HCT116 (cell line): ENCODE data around the gene PADI2. TPM values are rescaled to one million over a fixed set of nuclear protein-coding genes. Genes with fewer than 3 reads are reported as not detected.

ENCODE experiments used
- ATAC-seq: fragments of 200-7000 bp; cut with Tn5 transposase; 2 replicates; pipeline ENCODE4 v1.9.1; 2020; ENCODE audit warnings: mild to moderate bottlenecking, moderate library complexity
- BruUV-seq: library from RNA; stranded (reverse); fragments of 400-500 nt; replicated peaks from 2 replicates; lab custom pipeline; 2021; lab: Mats Ljungman, UMichigan
- CTCF ChIA-PET: fragments of 300-600 bp; sonication (Branson Sonifier 250); formaldehyde crosslinking; loops from one replicate; lab custom pipeline; 2021; ENCODE audit warnings: antibody characterized with exemption; lab: Charles Lee
- POLR2A ChIA-PET: fragments of 300-600, 350-600 bp; sonication (Branson Sonifier 250); formaldehyde crosslinking; loops from one replicate; lab custom pipeline; 2021; ENCODE audit warnings: antibody characterized with exemption; lab: Charles Lee
- RAD21 ChIA-PET, 2 experiments: fragments of 300-600 bp; sonication (Branson Sonifier 250); formaldehyde crosslinking; loops; one replicate each; lab custom pipeline; 2023; ENCODE audit warnings: low total read pairs in 2 of 2; ENCODE audit not compliant: uncharacterized antibody in 2 of 2, unreplicated experiment in 2 of 2, low non-redundant PET in 1 of 2; lab: Charles Lee
- DNase-seq: peaks from one replicate; pipeline ENCODE4 v3.0.0-alpha.2; 2010; ENCODE audit warnings: low read depth, low spot score
- H2AFZ ChIP-seq: fragments of 200-600 bp; shearing (Covaris generic), sonication (generic); 2 replicates; pipeline ENCODE4 v1.6.1; 2017; ENCODE audit warnings: low read depth, mixed run types, mixed read lengths, antibody characterized with exemption, low read length; ENCODE audit not compliant: poor library complexity, severe bottlenecking
- H3K27ac ChIP-seq: 2 replicates; pipeline ENCODE4 v1.5.1; 2012; ENCODE audit warnings: low read depth, low read length
- H3K27me3 ChIP-seq: fragments of 200-600 bp; sonication (generic); 2 replicates; pipeline ENCODE4 v1.6.1; 2016; ENCODE audit warnings: mixed run types, low read length, mixed read lengths; ENCODE audit not compliant: insufficient read depth
- H3K36me3 ChIP-seq, 2 experiments: fragments of 200-500 bp in 1 of 2; fragments of 200-600 bp in 1 of 2; sonication (Bioruptor generic) in 1 of 2; sonication (generic) in 1 of 2; 2 replicates each; pipeline versions ENCODE4 v1.5.1 to v1.6.1; 2014 to 2016; ENCODE audit warnings: low read length in 2 of 2, inconsistent platforms in 1 of 2, mixed read lengths in 1 of 2, mixed run types in 1 of 2; ENCODE audit not compliant: insufficient read depth in 2 of 2, control insufficient read depth in 1 of 2
- H3K4me1 ChIP-seq, 2 experiments: fragments of 200-600 bp in 1 of 2; sonication (generic) in 1 of 2; 2 replicates each; pipeline versions ENCODE4 v1.5.1 to v1.6.1; 2012 to 2017; ENCODE audit warnings: low read length in 2 of 2, inconsistent platforms in 1 of 2, mild to moderate bottlenecking in 1 of 2, mixed read lengths in 1 of 2, mixed run types in 1 of 2, moderate library complexity in 1 of 2; ENCODE audit not compliant: insufficient read depth in 2 of 2, control insufficient read depth in 1 of 2
- H3K4me2 ChIP-seq: fragments of 200-600 bp; sonication (generic); 2 replicates; pipeline ENCODE4 v1.6.1; 2017; ENCODE audit warnings: mixed run types, low read length, mixed read lengths
- H3K4me3 ChIP-seq, 2 experiments: fragments of 200-600 bp in 1 of 2; sonication (generic) in 1 of 2; replicated peaks in 1 of 2; 2 replicates each; pipeline ENCODE4 v1.5.1; 2011 to 2016; ENCODE audit warnings: low read length in 2 of 2, control low read depth in 1 of 2, low read depth in 1 of 2, mild to moderate bottlenecking in 1 of 2, mixed read lengths in 1 of 2, mixed run types in 1 of 2
- H3K79me2 ChIP-seq: fragments of 200-600 bp; sonication (generic); 2 replicates; pipeline ENCODE4 v1.6.1; 2017; ENCODE audit warnings: mild to moderate bottlenecking, mixed run types, low read length, moderate library complexity, mixed read lengths; ENCODE audit not compliant: insufficient read depth
- H3K9ac ChIP-seq: fragments of 200-600 bp; sonication (generic); 2 replicates; pipeline ENCODE4 v1.6.1; 2016; ENCODE audit warnings: low read length, mixed read lengths
- H3K9me2 ChIP-seq: fragments of 200-600 bp; sonication (generic), shearing (Covaris generic); 2 replicates; pipeline ENCODE4 v1.6.1; 2017; ENCODE audit warnings: mixed run types, mild to moderate bottlenecking, moderate library complexity; ENCODE audit not compliant: insufficient read depth
- H3K9me3 ChIP-seq, 2 experiments: fragments of 200-500 bp in 1 of 2; fragments of 200-600 bp in 1 of 2; sonication (Bioruptor generic) in 1 of 2; sonication (generic) in 1 of 2; 2 replicates each; pipeline ENCODE4 v1.6.1; 2014 to 2017; ENCODE audit warnings: low read length in 2 of 2, mixed read lengths in 2 of 2, inconsistent platforms in 1 of 2, low read depth in 1 of 2, mild to moderate bottlenecking in 1 of 2, mixed run types in 1 of 2, moderate library complexity in 1 of 2; ENCODE audit not compliant: control insufficient read depth in 1 of 2, insufficient read depth in 1 of 2
- H4K20me1 ChIP-seq: fragments of 200-600 bp; sonication (generic), shearing (Covaris generic); 2 replicates; pipeline ENCODE4 v1.6.1; 2017; ENCODE audit warnings: mixed run types, mild to moderate bottlenecking, moderate library complexity; ENCODE audit not compliant: insufficient read depth
- CBX3 ChIP-seq: IDR thresholded peaks from 2 replicates; pipeline ENCODE4 v1.6.1; 2012; ENCODE audit warnings: low read depth
- CEBPB ChIP-seq: IDR thresholded peaks from 2 replicates; pipeline ENCODE4 v1.6.1; 2012; ENCODE audit warnings: low read depth
- EZH2 ChIP-seq: fragments of 200-600 bp; sonication (generic); IDR thresholded peaks from 2 replicates; pipeline ENCODE4 v1.6.1; 2017; ENCODE audit warnings: antibody characterized with exemption, mixed run types
- FOSL1 ChIP-seq: IDR thresholded peaks from 2 replicates; pipeline ENCODE4 v1.6.1; 2012; ENCODE audit warnings: low read depth
- JUND ChIP-seq: IDR thresholded peaks from 2 replicates; pipeline ENCODE4 v1.6.1; 2012
- MAX ChIP-seq: IDR thresholded peaks from 2 replicates; pipeline ENCODE4 v1.6.1; 2012
- RAD21 ChIP-seq: IDR thresholded peaks from 2 replicates; pipeline ENCODE4 v1.6.1; 2012; ENCODE audit warnings: low read depth, mild to moderate bottlenecking
- REST ChIP-seq: IDR thresholded peaks from 2 replicates; pipeline ENCODE4 v1.6.1; 2012; ENCODE audit warnings: low read depth
- SRF ChIP-seq: IDR thresholded peaks from 2 replicates; pipeline ENCODE4 v1.6.1; 2012; ENCODE audit warnings: low read depth
- TCF7L2 ChIP-seq: IDR thresholded peaks from 2 replicates; pipeline ENCODE4 v1.7.0; 2011; ENCODE audit warnings: borderline replicate concordance, inconsistent platforms; ENCODE audit not compliant: insufficient read depth, insufficient read length; ENCODE audit errors: extremely low read depth
- ZNF274 ChIP-seq: fragments of 200-500 bp; sonication (Bioruptor generic); IDR thresholded peaks from 2 replicates; pipeline ENCODE4 v1.6.1; 2014; ENCODE audit warnings: mild to moderate bottlenecking, low read depth, low read length, inconsistent platforms
- intact Hi-C: fragments of 100-400 bp; cut with micrococcal nuclease; formaldehyde crosslinking; loops from 2 replicates; pipeline ENCODE4 v1.10.0; 2022
- total RNA-seq: library from RNA; stranded (reverse); gene quantifications from one replicate; pipeline ENCODE4 v1.2.1, GENCODE V29; 2021; ENCODE audit not compliant: unreplicated experiment

The PADI2 gene
- total RNA-seq, 1 experiment from 2014 or later: 2.7 TPM

GRCh38 chr1:17067465-17068240 is 51.6 kb downstream of the PADI2 start:
- Histone ChIP-seq H3K27me3 (no peaks in the 10 kb centered on the region), H3K36me3 (no peaks in the 10 kb centered on the region), H3K4me3 (no peak overlapping the region), H3K9me2 (no peaks in the 10 kb centered on the region), H3K27ac (no peak overlapping the region), H3K9ac (no peak overlapping the region), H4K20me1 (no peaks in the 10 kb centered on the region), H3K9me3 (no peaks in the 10 kb centered on the region; a peak in 1 of 4 replicates), H3K79me2 (no peaks in the 10 kb centered on the region), H3K4me2 (no peak overlapping the region), H2AFZ (no peak overlapping the region), H3K4me1 (peaks cover 0 to 11% of the 10 kb centered on the region in 2 experiments; a peak in 2 of 4 replicates)
- ChIA-PET POLR2A (no interaction called here), CTCF (no interaction called here), RAD21 (no interaction called here)
- BruUV-seq: no TSS peak
- intact Hi-C loops: no loop called here
- no peak for DNase-seq
- ATAC-seq: no peak
- TF ChIP-seq REST (no peak), CEBPB (no peak), RAD21 (no peak), CBX3 (no peak), ZNF274 (no peak), JUND (no peak), MAX (no peak), TCF7L2 (no peak), SRF (no peak), EZH2 (no peak), FOSL1 (no peak)
